ENCODE results near the gene SLC2A9. TPM values are rescaled to one million over a fixed set of nuclear protein-coding genes. Genes with fewer than 3 reads are reported as not detected.

SLC2A9 gene
- total RNA-seq, 1 donor from 2014 or later, result 25.2 TPM

- ATAC-seq (no peak), DNase-seq (no peak)
- no peaks in the 10 kb centered on the region for H3K27me3 ChIP-seq (ENCODE audit: low read depth)
- peak overlapping the region; percentile 64 for H3K27ac ChIP-seq
- H3K4me3 ChIP-seq, result no peak overlapping the region
- no peaks in the 10 kb centered on the region for H3K9me3 ChIP-seq
- intact Hi-C loops (cut with DNase I), result no loop called here
- no peaks in the 10 kb centered on the region for H3K36me3 ChIP-seq
- no peak for TF ChIP-seq CTCF (IDR thresholded peaks at IDR 0.05)
- peaks cover 39% of the 10 kb centered on the region for H3K4me1 ChIP-seq
Observed at GRCh38 chr4:10023806-10024205, 2.5 kb upstream of the SLC2A9 start.

GRCh38 chr4:10023050-10023419, 1.7 kb upstream of the SLC2A9 start:
- DNase-seq, result no peak
- Histone ChIP-seq H3K4me3 (no peak overlapping the region), H3K9me3 (no peaks in the 10 kb centered on the region), H3K36me3 (no peaks in the 10 kb centered on the region), H3K4me1 (peaks cover 44% of the 10 kb centered on the region), H3K27me3 (ENCODE audit: low read depth) (no peaks in the 10 kb centered on the region), H3K27ac (no peak overlapping the region)
- ATAC-seq, result no peak
- no peak for TF ChIP-seq CTCF (IDR thresholded peaks at IDR 0.05)
- intact Hi-C loops (cut with DNase I), result no loop called here

- no peak for TF ChIP-seq CTCF (IDR thresholded peaks at IDR 0.05)
- intact Hi-C loops (cut with DNase I), result no loop called here
- peak overlapping the region; percentile 86 for H3K27ac ChIP-seq
- H3K9me3 ChIP-seq, result no peaks in the 10 kb centered on the region
- H3K36me3 ChIP-seq, result no peaks in the 10 kb centered on the region
- H3K4me1 ChIP-seq, result peaks cover 48% of the 10 kb centered on the region
- no peak for ATAC-seq
- no peaks in the 10 kb centered on the region for H3K27me3 ChIP-seq (ENCODE audit: low read depth)
- DNase-seq, result no peak
- H3K4me3 ChIP-seq, result no peak overlapping the region
Observed at GRCh38 chr4:10022346-10023049, 1.2 kb upstream of the SLC2A9 start.

GRCh38 chr4:10021653-10022023, 341 bp upstream of the SLC2A9 start:
- no peak for ATAC-seq
- Histone ChIP-seq H3K27ac (peak overlapping the region; percentile 86), H3K36me3 (no peaks in the 10 kb centered on the region), H3K9me3 (no peaks in the 10 kb centered on the region), H3K27me3 (ENCODE audit: low read depth) (no peaks in the 10 kb centered on the region), H3K4me3 (no peak overlapping the region), H3K4me1 (peaks cover 48% of the 10 kb centered on the region)
- no peak for TF ChIP-seq CTCF (IDR thresholded peaks at IDR 0.05)
- no peak for DNase-seq
- intact Hi-C loops (cut with DNase I), result no loop called here

- DNase-seq (no peak), ATAC-seq (no peak)
- peaks cover 48% of the 10 kb centered on the region for H3K4me1 ChIP-seq
- H3K27me3 ChIP-seq (ENCODE audit: low read depth), result no peaks in the 10 kb centered on the region
- peak overlapping the region; percentile 90 for H3K27ac ChIP-seq
- no peak for TF ChIP-seq CTCF (IDR thresholded peaks at IDR 0.05)
- H3K4me3 ChIP-seq, result no peak overlapping the region
- intact Hi-C loops (cut with DNase I), result no loop called here
- H3K36me3 ChIP-seq, result no peaks in the 10 kb centered on the region
- no peaks in the 10 kb centered on the region for H3K9me3 ChIP-seq
Observed at GRCh38 chr4:10020106-10020505, 1.2 kb downstream of the SLC2A9 start.

Data from lower lobe of right lung (tissue), 2 donors.